Uterus (tissue), 4 donors: Measurements from ENCODE around the gene SLC35G6. TPM values are rescaled to one million over a fixed set of nuclear protein-coding genes. Genes with fewer than 3 reads are reported as not detected.

ENCODE experiments used
- DNase-seq, 2 donors: peaks; one replicate each; pipeline ENCODE4 v3.0.0-alpha.2; 2019 to 2020
- H3K27ac ChIP-seq, 2 donors: fragments of 200-600 bp; sonication (generic); 1 replicate in 1 of 2; 2 replicates in 1 of 2; pipeline ENCODE4 v1.5.1; 2016 to 2018
- H3K27me3 ChIP-seq, 2 donors: fragments of 200-600 bp; sonication (generic); one replicate each; pipeline ENCODE4 v1.5.1; 2018 to 2019; ENCODE audit warnings: control low read depth in 1 of 2
- H3K36me3 ChIP-seq, 2 donors: fragments of 200-600 bp; sonication (generic); one replicate each; pipeline ENCODE4 v1.5.1; 2019; ENCODE audit warnings: control low read depth in 1 of 2
- H3K4me1 ChIP-seq, 2 donors: fragments of 200-600 bp; sonication (generic); one replicate each; pipeline ENCODE4 v1.5.1; 2018 to 2019; ENCODE audit warnings: control low read depth in 1 of 2
- H3K4me3 ChIP-seq, 2 donors: fragments of 200-600 bp; sonication (generic); 1 replicate in 1 of 2; 2 replicates in 1 of 2; pipeline ENCODE4 v1.5.1; 2018 to 2019; ENCODE audit warnings: mild to moderate bottlenecking in 1 of 2
- H3K9me3 ChIP-seq, 2 donors: fragments of 200-600 bp; sonication (generic); one replicate each; pipeline ENCODE4 v1.5.1; 2019; ENCODE audit warnings: control low read depth in 1 of 2
- CTCF ChIP-seq, 4 experiments: fragments of 200-600 bp in 2 of 4; fragments of 450-650 bp in 2 of 4; sonication (generic) in 2 of 4; IDR thresholded peaks; one replicate each; pipeline ENCODE4 v1.5.1; 2016 to 2019; ENCODE audit warnings: antibody characterized with exemption in 4 of 4, mild to moderate bottlenecking in 2 of 4, moderate library complexity in 1 of 4
- POLR2A ChIP-seq, 2 donors: fragments of 450-650 bp; IDR thresholded peaks; one replicate each; pipeline ENCODE4 v1.6.1; 2016; ENCODE audit warnings: antibody characterized with exemption in 2 of 2, mild to moderate bottlenecking in 1 of 2, moderate library complexity in 1 of 2
- intact Hi-C: fragments of 100-400 bp; cut with DNase I; formaldehyde crosslinking; loops from one replicate; pipeline ENCODE4 v1.15.1; 2023; ENCODE audit warnings: low total_unique reads
- total RNA-seq, 4 donors: library from RNA; depleted of rRNA in 3 of 4; stranded (reverse); fragments of >200 nt in 3 of 4; gene quantifications; one replicate each; pipeline versions ENCODE4 v1.1.0 to v1.2.4, GENCODE V29; 2014 to 2023
- donor health status: DM: yes; HTN: yes; CAD: no.

Gene SLC35G6
- total RNA-seq, 4 donors from 2014 or later = not detected

- intact Hi-C loops = no loop called here
- no peaks in the 10 kb centered on the region for H3K36me3 ChIP-seq
- H3K27ac ChIP-seq = no peak overlapping the region
These were observed 14.7 kb downstream of the SLC35G6 start for GRCh38 chr17:7495906-7496434.

GRCh38 chr17:7496470-7497183 is 15.4 kb downstream of the SLC35G6 start:
- no peak overlapping the region for H3K4me3 ChIP-seq
- no peaks in the 10 kb centered on the region for H3K9me3 ChIP-seq
- H3K27me3 ChIP-seq = no peaks in the 10 kb centered on the region
- no peaks in the 10 kb centered on the region for H3K4me1 ChIP-seq
- intact Hi-C loops = no loop called here
- DNase-seq = no peak
- H3K27ac ChIP-seq = no peak overlapping the region
- TF ChIP-seq POLR2A (IDR thresholded peaks at IDR 0.05) (no peak), CTCF (IDR thresholded peaks at IDR 0.05) (no peak)
- H3K36me3 ChIP-seq = no peaks in the 10 kb centered on the region

More at GRCh38 chr17:7495906-7496434, 14.7 kb downstream of the SLC35G6 start:
- H3K27me3 ChIP-seq = no peaks in the 10 kb centered on the region
- no peak overlapping the region for H3K4me3 ChIP-seq
- TF ChIP-seq POLR2A (IDR thresholded peaks at IDR 0.05) = no peak
- no peak for TF ChIP-seq CTCF (IDR thresholded peaks at IDR 0.05)
- H3K9me3 ChIP-seq = no peaks in the 10 kb centered on the region
- H3K4me1 ChIP-seq = no peaks in the 10 kb centered on the region
- DNase-seq = no peak

GRCh38 chr17:7497228-7497627 is 16.0 kb downstream of the SLC35G6 start:
- H3K27ac ChIP-seq = no peak overlapping the region
- H3K27me3 ChIP-seq = no peaks in the 10 kb centered on the region
- H3K9me3 ChIP-seq = no peaks in the 10 kb centered on the region
- no peak for TF ChIP-seq POLR2A (IDR thresholded peaks at IDR 0.05)
- TF ChIP-seq CTCF (IDR thresholded peaks at IDR 0.05) = no peak
- H3K36me3 ChIP-seq = no peaks in the 10 kb centered on the region
- intact Hi-C loops = no loop called here
- no peaks in the 10 kb centered on the region for H3K4me1 ChIP-seq
- no peak for DNase-seq
- H3K4me3 ChIP-seq = no peak overlapping the region

- Histone ChIP-seq H3K9me3 (no peaks in the 10 kb centered on the region), H3K4me3 (no peak overlapping the region), H3K27ac (no peak overlapping the region), H3K4me1 (no peaks in the 10 kb centered on the region), H3K27me3 (no peaks in the 10 kb centered on the region), H3K36me3 (no peaks in the 10 kb centered on the region)
- no peak for DNase-seq
- intact Hi-C loops = no loop called here
- TF ChIP-seq CTCF (IDR thresholded peaks at IDR 0.05) (no peak), POLR2A (IDR thresholded peaks at IDR 0.05) (no peak)
These were observed 16.4 kb downstream of the SLC35G6 start for GRCh38 chr17:7497636-7498035.

GRCh38 chr17:7499161-7499560 is 17.9 kb downstream of the SLC35G6 start:
- Histone ChIP-seq H3K36me3 (no peaks in the 10 kb centered on the region), H3K4me1 (no peaks in the 10 kb centered on the region), H3K27ac (no peak overlapping the region), H3K27me3 (no peaks in the 10 kb centered on the region), H3K4me3 (no peak overlapping the region), H3K9me3 (no peaks in the 10 kb centered on the region)
- intact Hi-C loops = no loop called here
- no peak for DNase-seq
- TF ChIP-seq CTCF (IDR thresholded peaks at IDR 0.05) = no peak
- TF ChIP-seq POLR2A (IDR thresholded peaks at IDR 0.05) = no peak
